Neuron (in vitro differentiated cells): Measurements from ENCODE around the gene RAPGEF1.

ENCODE experiments used
- H2AFZ ChIP-seq: one replicate; pipeline ENCODE4 v1.6.1; 2013; ENCODE audit warnings: low read depth, mild to moderate bottlenecking, inconsistent platforms, low read length, moderate library complexity
- H3K27me3 ChIP-seq: one replicate; pipeline ENCODE4 v1.6.1; 2013; ENCODE audit warnings: low read length; ENCODE audit not compliant: insufficient read depth
- H3K36me3 ChIP-seq: one replicate; pipeline ENCODE4 v1.6.1; 2013; ENCODE audit warnings: low read length; ENCODE audit not compliant: insufficient read depth
- H3K4me1 ChIP-seq: one replicate; pipeline ENCODE4 v1.6.1; 2013; ENCODE audit warnings: low read length; ENCODE audit not compliant: insufficient read depth
- H3K4me3 ChIP-seq: 2 replicates; pipeline ENCODE4 v1.5.1; 2013; ENCODE audit warnings: mild to moderate bottlenecking, low read length, moderate library complexity
- H3K9me3 ChIP-seq: one replicate; pipeline ENCODE4 v1.6.1; 2013; ENCODE audit warnings: low read length

Gene RAPGEF1

GRCh38 chr9:131743096-131743495 is 3.2 kb upstream of the RAPGEF1 start:
- Histone ChIP-seq H3K36me3 (no peaks in the 10 kb centered on the region), H3K27me3 (no peaks in the 10 kb centered on the region), H3K4me1 (peaks cover 10% of the 10 kb centered on the region), H2AFZ (no peak overlapping the region), H3K4me3 (no peak overlapping the region), H3K9me3 (no peaks in the 10 kb centered on the region)

DNA sequence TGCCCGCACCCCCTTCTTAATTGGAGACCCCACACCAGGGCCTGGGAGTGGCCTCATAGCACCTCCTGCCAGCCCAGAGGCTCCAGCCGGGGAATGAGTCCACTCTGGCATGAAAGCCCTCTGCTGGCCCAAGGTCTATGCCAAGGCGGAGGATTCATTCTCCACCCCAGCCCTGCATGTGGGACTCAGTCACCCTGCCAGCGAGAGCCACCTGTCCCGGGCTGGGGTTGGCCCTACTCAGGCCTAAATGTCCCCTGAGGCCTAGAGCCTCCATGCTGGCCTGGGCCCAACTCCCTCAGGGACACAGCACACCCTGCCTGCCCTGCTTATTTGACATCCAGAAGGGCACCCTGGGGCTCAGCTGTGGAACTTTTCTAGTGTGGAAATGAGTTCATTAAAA is 1.0 kb upstream of the RAPGEF1 start:
- Histone ChIP-seq H2AFZ (no peak overlapping the region), H3K4me1 (peaks cover 10% of the 10 kb centered on the region), H3K4me3 (no peak overlapping the region), H3K36me3 (no peaks in the 10 kb centered on the region), H3K27me3 (no peaks in the 10 kb centered on the region), H3K9me3 (no peaks in the 10 kb centered on the region)

DNA sequence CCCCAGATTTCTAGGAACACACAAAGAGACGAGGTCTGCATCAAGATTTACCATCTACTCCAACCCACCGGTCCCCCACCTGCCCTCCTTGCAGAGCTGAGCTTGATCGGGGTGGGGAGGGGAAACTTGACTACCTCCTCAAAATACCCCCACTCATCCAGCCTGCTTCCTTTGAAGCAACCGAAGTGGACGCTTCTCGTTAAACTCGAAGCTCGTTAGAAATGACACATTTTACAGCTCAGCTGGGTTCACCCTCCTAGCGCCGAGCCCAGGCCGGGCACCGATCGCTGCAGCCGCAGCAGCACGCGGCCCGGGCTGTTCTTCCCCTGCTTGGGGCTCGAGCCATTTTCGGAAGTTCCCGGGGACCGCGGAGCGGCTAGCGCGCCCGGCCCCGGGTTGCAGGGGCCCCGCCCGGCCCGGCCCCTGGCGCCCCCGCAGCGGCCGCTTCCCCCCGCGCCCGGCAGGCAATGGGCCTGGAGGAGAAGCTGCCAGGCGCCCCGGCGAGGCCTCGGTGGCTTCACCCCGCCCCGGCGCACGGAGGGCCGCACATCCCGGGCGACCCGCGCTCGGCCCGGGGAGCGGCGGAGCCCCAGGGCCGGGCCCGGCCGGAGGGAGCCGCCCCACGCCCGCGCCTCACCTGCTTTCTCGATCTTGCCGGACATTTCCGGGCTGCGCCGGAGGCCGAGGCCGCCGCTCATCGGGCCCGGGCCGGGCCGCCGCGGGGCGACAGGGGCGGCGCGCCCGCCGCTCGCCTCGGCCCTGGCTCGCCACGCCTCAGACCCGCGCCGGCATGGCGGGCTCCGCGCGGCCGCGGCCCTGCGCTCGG is 530 bp downstream of the RAPGEF1 start:
- Histone ChIP-seq H3K9me3 (no peaks in the 10 kb centered on the region), H3K4me1 (peaks cover 7% of the 10 kb centered on the region), H2AFZ (peak overlapping the region; percentile 20), H3K27me3 (no peaks in the 10 kb centered on the region), H3K36me3 (no peaks in the 10 kb centered on the region), H3K4me3 (peak overlapping the region; percentile 95)

GRCh38 chr9:131738293-131739132 is 1.4 kb downstream of the RAPGEF1 start:
- Histone ChIP-seq H3K36me3 (no peaks in the 10 kb centered on the region), H3K27me3 (no peaks in the 10 kb centered on the region), H3K4me3 (peak overlapping the region; percentile 95), H3K4me1 (peaks cover 7% of the 10 kb centered on the region), H2AFZ (no peak overlapping the region), H3K9me3 (no peaks in the 10 kb centered on the region)

GRCh38 chr9:131737426-131737825 is 2.5 kb downstream of the RAPGEF1 start:
- Histone ChIP-seq H3K36me3 (no peaks in the 10 kb centered on the region), H3K9me3 (no peaks in the 10 kb centered on the region), H3K4me1 (peaks cover 7% of the 10 kb centered on the region), H2AFZ (no peak overlapping the region), H3K4me3 (no peak overlapping the region), H3K27me3 (no peaks in the 10 kb centered on the region)

- Histone ChIP-seq H3K36me3 (no peaks in the 10 kb centered on the region), H2AFZ (no peak overlapping the region), H3K27me3 (no peaks in the 10 kb centered on the region), H3K4me3 (no peak overlapping the region), H3K4me1 (peaks cover 17% of the 10 kb centered on the region), H3K9me3 (no peaks in the 10 kb centered on the region)
Observed at GRCh38 chr9:131736431-131736830, 3.4 kb downstream of the RAPGEF1 start.

- Histone ChIP-seq H3K4me3 (no peak overlapping the region), H3K27me3 (no peaks in the 10 kb centered on the region), H3K4me1 (peaks cover 20% of the 10 kb centered on the region), H3K36me3 (no peaks in the 10 kb centered on the region), H2AFZ (no peak overlapping the region), H3K9me3 (no peaks in the 10 kb centered on the region)
Observed at GRCh38 chr9:131735238-131736128, 4.4 kb downstream of the RAPGEF1 start.

- Histone ChIP-seq H3K9me3 (no peaks in the 10 kb centered on the region), H3K4me1 (peaks cover 20% of the 10 kb centered on the region), H3K36me3 (no peaks in the 10 kb centered on the region), H3K27me3 (no peaks in the 10 kb centered on the region), H2AFZ (no peak overlapping the region), H3K4me3 (no peak overlapping the region)
Observed at GRCh38 chr9:131734781-131735180, 5.1 kb downstream of the RAPGEF1 start.

GRCh38 chr9:131734165-131734610 is 5.7 kb downstream of the RAPGEF1 start:
- no peaks in the 10 kb centered on the region for H3K36me3 ChIP-seq
- H3K9me3 ChIP-seq, result no peaks in the 10 kb centered on the region
- no peak overlapping the region for H3K4me3 ChIP-seq
- peaks cover 20% of the 10 kb centered on the region for H3K4me1 ChIP-seq
- no peak overlapping the region for H2AFZ ChIP-seq
- no peaks in the 10 kb centered on the region for H3K27me3 ChIP-seq

- Histone ChIP-seq H3K9me3 (no peaks in the 10 kb centered on the region), H2AFZ (no peak overlapping the region), H3K27me3 (no peaks in the 10 kb centered on the region), H3K4me1 (peaks cover 18% of the 10 kb centered on the region), H3K36me3 (no peaks in the 10 kb centered on the region), H3K4me3 (no peak overlapping the region)
Observed at GRCh38 chr9:131733541-131734061, 6.3 kb downstream of the RAPGEF1 start.

GRCh38 chr9:131732636-131733289 is 7.1 kb downstream of the RAPGEF1 start:
- Histone ChIP-seq H3K4me1 (peaks cover 20% of the 10 kb centered on the region), H3K36me3 (no peaks in the 10 kb centered on the region), H2AFZ (no peak overlapping the region), H3K4me3 (no peak overlapping the region), H3K9me3 (no peaks in the 10 kb centered on the region), H3K27me3 (no peaks in the 10 kb centered on the region)

- H3K4me1 ChIP-seq, result peaks cover 25% of the 10 kb centered on the region
- no peaks in the 10 kb centered on the region for H3K9me3 ChIP-seq
- H3K4me3 ChIP-seq, result no peak overlapping the region
- H2AFZ ChIP-seq, result no peak overlapping the region
- no peaks in the 10 kb centered on the region for H3K27me3 ChIP-seq
- no peaks in the 10 kb centered on the region for H3K36me3 ChIP-seq
Observed at GRCh38 chr9:131732061-131732526, 7.8 kb downstream of the RAPGEF1 start.
